Right cardiac atrium (tissue), 5 donors: ENCODE results near the gene ZNF846. TPM values are rescaled to one million over a fixed set of nuclear protein-coding genes. Genes with fewer than 3 reads are reported as not detected.
"Not testable (repeated sequence)": the region's sequence is repeated elsewhere in the genome, so short reads cannot be mapped to it uniquely, and the experiment has no call there.

Experiments used
- ATAC-seq, 2 donors: fragments of 200-7000 bp; cut with Tn5 transposase; one replicate each; pipeline versions ENCODE4 v1.8.0 to v1.9.1; 2020; ENCODE audit warnings: moderate library complexity in 2 of 2, mild to moderate bottlenecking in 1 of 2
- DNase-seq, 3 donors: peaks; one replicate each; pipeline ENCODE4 v3.0.0-alpha.2; 2020
- H3K27ac ChIP-seq: one replicate; pipeline ENCODE4 v1.5.1; 2013; ENCODE audit warnings: mild to moderate bottlenecking, low read length, control low read depth, moderate library complexity
- H3K27me3 ChIP-seq: one replicate; pipeline ENCODE4 v1.6.1; 2013; ENCODE audit not compliant: control insufficient read depth, insufficient read depth
- H3K4me1 ChIP-seq: one replicate; pipeline ENCODE4 v1.6.1; 2013; ENCODE audit warnings: low read length; ENCODE audit not compliant: control insufficient read depth, insufficient read depth
- H3K4me3 ChIP-seq: one replicate; pipeline ENCODE4 v1.5.1; 2013; ENCODE audit warnings: low read length, control low read depth
- H3K9me3 ChIP-seq: one replicate; pipeline ENCODE4 v1.6.1; 2013; ENCODE audit warnings: low read length; ENCODE audit not compliant: control insufficient read depth
- WGBS: extraction: QIAGEN DNeasy Blood & Tissue Kit; methylation state at CpG from one replicate; pipeline ENCODE4 v1.1.7; 2013; 5-methylcytosine and 5-hydroxymethylcytosine counted together
- intact Hi-C, 4 donors: fragments of 100-400 bp; cut with DNase I; formaldehyde crosslinking; loops; one replicate each; pipeline versions ENCODE4 v1.11.0 to v1.14.0; 2022 to 2023
- polyA plus RNA-seq: library from polyadenylated mRNA; stranded (reverse); fragments of 200-250 nt; gene quantifications from one replicate; pipeline ENCODE4 v1.2.3, GENCODE V29; 2013
- total RNA-seq, 4 donors: library from RNA; stranded (reverse); fragmentation: NEBNext Ultra II Directional; extraction: Animal tissue kit (Norgen Biotek cat#: 25700); gene quantifications; one replicate each; pipeline ENCODE4 v1.2.1, GENCODE V29; 2021
- donor health status: healthy with polysubstance abuse.
- donor health status: DM: no; HTN: yes; CAD: no.
- donor health status: DM: no; HTN: no; CAD: no.
- donor health status: DM: no; HTN: yes; CAD: no; lungs with severe emphysema.
- donor health status: DM: yes; HTN: yes; CAD: no.

ZNF846 gene
- total and polyA plus RNA-seq, 5 donors = 8.4 to 14.6 (median 14.4) TPM

DNA sequence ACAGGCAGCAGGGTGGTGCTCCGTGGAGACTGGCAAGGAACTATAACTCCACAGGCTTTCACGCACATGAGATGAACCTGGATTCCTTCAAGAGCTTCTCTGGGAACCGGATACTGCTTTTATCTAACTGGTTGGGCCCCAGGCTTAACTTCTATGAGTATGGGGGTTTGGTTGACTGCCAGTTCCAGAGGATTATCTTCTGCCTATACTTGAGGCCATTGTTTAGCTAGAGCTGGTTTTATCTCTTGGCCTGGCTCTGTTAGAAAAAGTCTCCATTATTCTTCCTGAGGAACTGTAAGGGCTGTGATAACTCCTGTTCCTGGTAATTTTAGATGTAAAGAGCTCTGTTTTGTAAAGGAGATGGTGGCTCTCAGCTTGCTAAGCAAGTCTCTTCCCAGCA, 40.9 kb downstream of the ZNF846 start:
- WGBS = 18% methylated on average over 3 of the region's 3 CpGs
- no peaks in the 10 kb centered on the region for H3K9me3 ChIP-seq
- H3K27ac ChIP-seq = no peak overlapping the region

DNA sequence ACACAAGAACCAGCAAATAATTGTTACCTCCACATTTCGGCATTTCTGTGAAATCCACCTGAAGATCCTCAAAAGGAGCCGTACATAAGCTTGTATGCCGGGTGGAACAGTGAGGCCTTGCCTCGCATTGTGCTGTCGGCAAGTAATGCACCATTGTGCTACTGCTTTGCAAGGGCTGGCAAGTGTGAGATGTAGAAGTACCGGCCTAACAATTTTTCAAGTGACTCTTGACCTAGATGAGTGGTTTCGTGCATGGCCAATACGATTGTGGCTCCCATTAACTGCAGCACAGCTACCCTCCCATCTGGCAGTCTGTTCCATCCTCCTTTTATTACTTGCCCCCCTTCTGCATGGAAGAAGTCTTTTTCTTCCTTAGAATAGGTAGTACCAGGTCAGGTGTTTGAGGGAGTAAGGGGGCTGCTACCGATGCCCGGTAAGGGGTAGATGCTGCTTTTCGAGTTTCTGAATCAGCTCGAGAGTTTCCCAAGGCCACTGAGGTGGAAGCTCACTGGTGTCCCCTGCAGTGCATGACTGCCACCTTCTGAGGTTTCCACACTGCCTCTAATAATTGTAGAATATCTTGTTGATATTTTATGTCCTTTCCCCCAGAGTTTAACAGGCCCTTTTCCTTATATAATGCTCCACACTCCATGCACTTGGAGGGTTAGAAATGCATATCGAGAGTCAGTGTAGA, 42.9 kb downstream of the ZNF846 start:
- WGBS = 89% methylated on average over 13 of the region's 13 CpGs
- H3K27ac ChIP-seq, H3K4me3 ChIP-seq, DNase-seq, H3K4me1 ChIP-seq, H3K27me3 ChIP-seq, ATAC-seq, H3K9me3 ChIP-seq, intact Hi-C loops: not testable (repeated sequence)

More for the DNA sequence above, 40.9 kb downstream of the ZNF846 start:
- H3K27me3 ChIP-seq = no peaks in the 10 kb centered on the region
- ATAC-seq (no peak), DNase-seq (no peak)
- intact Hi-C loops = no loop called here
- no peak overlapping the region for H3K4me3 ChIP-seq
- no peaks in the 10 kb centered on the region for H3K4me1 ChIP-seq

DNA sequence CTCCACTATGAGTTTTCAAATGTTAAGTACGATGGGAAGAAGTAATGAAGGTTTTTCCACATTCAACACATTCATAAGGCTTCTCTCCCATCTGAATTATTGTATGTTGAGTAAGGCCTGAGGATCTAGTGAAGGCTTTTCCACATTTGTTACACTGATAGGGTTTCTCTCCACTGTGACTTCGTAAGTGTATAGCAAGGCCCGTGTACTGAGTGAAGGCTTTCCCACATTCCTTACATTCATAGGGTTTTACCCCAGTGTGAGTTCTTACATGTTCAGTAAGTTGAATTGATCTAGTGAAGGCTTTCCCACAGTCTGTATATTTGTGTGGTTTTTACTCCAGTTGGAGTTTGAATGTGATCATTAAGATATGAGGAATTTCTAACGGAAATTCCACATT, 44.4 kb downstream of the ZNF846 start:
- DNase-seq (no peak), ATAC-seq (no peak)
- Histone ChIP-seq H3K27me3 (no peaks in the 10 kb centered on the region), H3K9me3 (no peaks in the 10 kb centered on the region), H3K27ac (no peak overlapping the region), H3K4me3 (no peak overlapping the region), H3K4me1 (peaks cover 2% of the 10 kb centered on the region)
- 86% methylated on average over 4 of the region's 4 CpGs for WGBS
- intact Hi-C loops = no loop called here

DNA sequence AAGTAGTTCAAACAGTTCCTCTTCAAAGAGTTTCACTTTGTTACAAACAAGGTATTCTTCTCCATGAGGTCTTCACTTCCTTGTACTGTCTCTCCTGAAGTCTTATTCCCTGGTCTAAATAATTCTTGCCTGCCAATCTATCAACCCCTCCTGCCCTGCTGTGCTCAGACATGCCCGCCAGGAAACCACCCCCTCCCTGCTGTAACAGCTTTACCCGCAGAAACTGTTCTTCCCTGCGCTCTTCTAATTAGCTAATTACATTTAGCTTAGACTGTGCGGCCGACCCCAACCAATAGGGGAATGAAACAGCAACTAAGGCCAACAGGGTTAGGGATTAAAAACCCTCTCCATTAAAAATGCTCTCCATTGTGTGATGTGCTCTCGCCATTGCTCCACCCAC, 46.7 kb downstream of the ZNF846 start:
- H3K4me1 ChIP-seq = peaks cover 2% of the 10 kb centered on the region
- H3K27me3 ChIP-seq = no peaks in the 10 kb centered on the region

DNA sequence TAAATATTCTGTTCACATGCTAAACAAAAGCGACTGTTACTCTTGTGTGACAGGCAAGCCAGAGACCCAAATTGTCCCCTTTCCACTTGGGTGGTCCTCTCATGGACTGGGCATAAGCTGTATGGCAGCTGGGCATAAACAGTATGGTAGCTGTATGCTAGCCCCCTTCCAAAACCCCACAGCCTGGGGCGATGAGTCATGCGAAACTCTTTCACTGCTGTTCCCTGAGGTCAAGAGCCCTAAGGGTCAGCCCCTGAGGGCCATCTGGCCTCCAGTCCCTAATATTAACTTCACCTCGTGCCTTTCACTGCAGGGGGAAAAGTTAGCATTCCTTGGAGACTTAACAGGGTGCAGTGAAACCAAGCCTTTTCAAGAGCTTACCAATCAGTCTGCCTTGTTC, 48.0 kb downstream of the ZNF846 start:
- Histone ChIP-seq H3K27me3 (no peaks in the 10 kb centered on the region), H3K4me1 (peaks cover 2% of the 10 kb centered on the region), H3K27ac (no peak overlapping the region), H3K4me3 (no peak overlapping the region), H3K9me3 (no peaks in the 10 kb centered on the region)
- WGBS = 66% methylated on average over 4 of the region's 4 CpGs
- intact Hi-C loops = no loop called here
- DNase-seq (no peak), ATAC-seq (no peak)

More for the DNA sequence above, 46.7 kb downstream of the ZNF846 start:
- intact Hi-C loops = no loop called here
- ATAC-seq (no peak), DNase-seq (no peak)
- H3K27ac ChIP-seq = no peak overlapping the region
- no peaks in the 10 kb centered on the region for H3K9me3 ChIP-seq
- H3K4me3 ChIP-seq = no peak overlapping the region
- WGBS = 50% methylated on average over 6 of the region's 6 CpGs

DNA sequence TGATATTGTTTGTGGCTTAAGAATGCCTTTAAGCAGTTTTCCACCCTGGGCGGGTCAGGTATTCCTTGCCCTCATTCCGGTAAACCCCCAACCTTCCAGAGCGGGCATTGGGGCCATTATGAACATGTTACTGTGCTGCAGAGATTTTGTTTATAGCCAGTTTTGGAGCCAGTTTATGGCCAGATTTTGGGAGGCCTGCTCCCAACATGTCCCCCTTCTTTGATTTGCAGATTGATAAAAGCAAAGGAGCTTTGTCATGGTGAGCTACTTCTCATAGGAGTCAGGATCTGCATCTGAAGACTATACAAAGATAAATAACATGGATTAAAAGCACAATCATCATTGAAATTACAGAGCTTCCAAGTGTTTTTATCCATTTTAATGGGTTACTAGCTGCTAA, 56.7 kb downstream of the ZNF846 start:
- intact Hi-C loops = no loop called here
- Histone ChIP-seq H3K4me3 (no peak overlapping the region), H3K27ac (no peak overlapping the region), H3K27me3 (no peaks in the 10 kb centered on the region), H3K4me1 (no peaks in the 10 kb centered on the region), H3K9me3 (no peaks in the 10 kb centered on the region)
- no peak for ATAC-seq
- WGBS = 95% methylated on average over 3 of the region's 3 CpGs
- no peak for DNase-seq

DNA sequence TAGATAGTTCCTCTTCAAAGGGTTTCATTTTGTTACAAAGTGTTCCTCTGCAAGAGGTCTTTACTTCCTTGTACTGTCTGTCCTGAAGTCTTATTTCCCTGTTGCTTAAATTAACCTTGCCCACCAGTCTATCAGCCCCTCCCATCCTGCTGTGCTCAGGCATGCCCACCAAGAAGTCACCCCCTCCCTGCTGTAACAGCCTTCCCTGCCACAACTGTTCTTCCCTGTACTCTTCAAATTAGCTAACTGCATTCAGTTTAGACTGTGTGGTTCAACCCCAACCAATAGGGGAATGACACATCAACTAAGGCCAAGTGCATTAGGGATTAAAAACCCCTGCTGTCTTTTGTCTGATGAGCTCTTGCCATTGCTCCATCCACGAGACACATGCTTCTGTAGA, 59.2 kb downstream of the ZNF846 start:
- ATAC-seq (peak; percentile 45 to 65), DNase-seq (peak in 2 of 3 donors; percentile 24 to 45)
- no peak overlapping the region for H3K4me3 ChIP-seq
- WGBS = 41% methylated on average over 1 of the region's 1 CpG
- intact Hi-C loops = no loop called here
- H3K9me3 ChIP-seq = no peaks in the 10 kb centered on the region
- H3K4me1 ChIP-seq = no peaks in the 10 kb centered on the region
- no peak overlapping the region for H3K27ac ChIP-seq
- no peaks in the 10 kb centered on the region for H3K27me3 ChIP-seq

DNA sequence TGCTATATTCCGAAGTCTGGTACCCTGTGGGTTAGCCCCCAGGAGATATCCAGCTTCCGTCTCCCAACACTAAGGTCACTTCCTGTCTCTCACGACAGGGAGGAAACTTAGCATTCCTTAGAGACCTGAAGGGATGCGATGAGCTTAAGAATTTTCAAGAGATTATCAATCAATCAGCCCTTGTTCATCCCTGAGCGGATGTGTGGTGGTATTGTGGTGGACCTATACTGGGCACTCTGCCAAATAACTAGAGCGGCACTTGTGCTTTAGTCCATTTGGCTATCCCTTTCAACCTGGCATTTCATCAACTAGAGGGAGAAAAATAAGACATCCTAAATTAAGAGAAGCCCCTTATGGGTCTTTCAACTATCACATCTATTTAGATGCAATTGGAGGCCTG, 62.7 kb downstream of the ZNF846 start:
- H3K4me1 ChIP-seq = no peaks in the 10 kb centered on the region

DNA sequence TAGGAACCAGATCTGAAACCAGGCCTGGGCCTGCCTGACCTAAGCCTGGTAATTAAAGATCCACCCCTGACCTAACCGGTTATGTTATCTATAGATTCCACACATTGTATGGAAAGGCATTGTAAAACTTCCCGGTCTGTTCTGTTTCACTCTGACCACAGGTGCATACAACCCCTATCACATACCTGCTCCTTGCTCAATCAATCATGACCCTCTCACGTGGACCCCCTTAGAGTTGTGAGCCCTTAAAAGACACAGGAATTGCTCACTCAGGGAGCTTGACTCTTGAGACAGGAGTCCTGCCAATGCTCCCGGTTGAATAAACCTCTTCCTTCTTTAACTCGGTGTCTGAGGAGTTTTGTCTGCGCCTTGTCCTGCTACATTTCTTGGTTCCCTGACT, 66.4 kb downstream of the ZNF846 start:
- no peak overlapping the region for H3K27ac ChIP-seq
- DNase-seq = no peak
- ATAC-seq = no peak
- no peaks in the 10 kb centered on the region for H3K27me3 ChIP-seq
- H3K9me3 ChIP-seq = no peaks in the 10 kb centered on the region
- 90% methylated on average over 6 of the region's 6 CpGs for WGBS
- no peaks in the 10 kb centered on the region for H3K4me1 ChIP-seq
- intact Hi-C loops = no loop called here
- no peak overlapping the region for H3K4me3 ChIP-seq

More for the DNA sequence above, 62.7 kb downstream of the ZNF846 start:
- Histone ChIP-seq H3K4me3 (no peak overlapping the region), H3K27me3 (no peaks in the 10 kb centered on the region), H3K9me3 (no peaks in the 10 kb centered on the region), H3K27ac (no peak overlapping the region)
- intact Hi-C loops = no loop called here
- DNase-seq (no peak), ATAC-seq (no peak)
- WGBS = 57% methylated on average over 6 of the region's 6 CpGs

Other genes with a start within 250 kb of the ZNF846 start
- gene ZNF426, start 230.1 kb downstream of the ZNF846 start, total RNA-seq = 10 to 100 TPM; 15.8 to 19.6 (median 16.8) TPM
- 4.2 TPM for gene ZNF426, start 230.1 kb downstream of the ZNF846 start, polyA plus RNA-seq
- gene ZNF121, start 184.2 kb downstream of the ZNF846 start, total RNA-seq = 10 to 100 TPM; 15.1 to 26.1 (median 17.0) TPM
- gene ZNF121, start 184.2 kb downstream of the ZNF846 start, polyA plus RNA-seq = 5.7 TPM
- gene ZNF561, start 147.5 kb downstream of the ZNF846 start, total RNA-seq = 10 to 100 TPM; 20.3 to 24.5 (median 22.7) TPM
- 10.1 TPM for gene ZNF561, start 147.5 kb downstream of the ZNF846 start, polyA plus RNA-seq
- 10 to 100 TPM; 23.9 to 29.5 (median 25.9) TPM for gene ZNF562, start 93.6 kb downstream of the ZNF846 start, total RNA-seq
- gene ZNF562, start 93.6 kb downstream of the ZNF846 start, polyA plus RNA-seq = 7.5 TPM
- 10 to 100 TPM; 12.2 to 14.5 (median 13.8) TPM for gene FBXL12, start 50.3 kb upstream of the ZNF846 start, total RNA-seq
- gene FBXL12, start 50.3 kb upstream of the ZNF846 start, polyA plus RNA-seq = 13.9 TPM
- 100 to 1,000 TPM; 439 to 544 (median 471) TPM for gene UBL5, start 59.2 kb upstream of the ZNF846 start, total RNA-seq
- gene UBL5, start 59.2 kb upstream of the ZNF846 start, polyA plus RNA-seq = 1,516 TPM
- gene PIN1, start 66.6 kb upstream of the ZNF846 start, total RNA-seq = 10 to 100 TPM; 81.9 to 98.2 (median 90.2) TPM
- gene PIN1, start 66.6 kb upstream of the ZNF846 start, polyA plus RNA-seq = 113 TPM
- 1 to 10 TPM; 5.9 to 9.2 (median 7.4) TPM for gene OLFM2, start 167.8 kb upstream of the ZNF846 start, total RNA-seq
- 15.9 TPM for gene OLFM2, start 167.8 kb upstream of the ZNF846 start, polyA plus RNA-seq
- 10 to 100 TPM in 2 of 4 donors, 1 to 10 TPM in 2; 8.6 to 19.1 (median 11.9) TPM for gene COL5A3, start 241.8 kb upstream of the ZNF846 start, total RNA-seq
- 13.5 TPM for gene COL5A3, start 241.8 kb upstream of the ZNF846 start, polyA plus RNA-seq
- not detected for gene RDH8, start 244.7 kb upstream of the ZNF846 start, total RNA-seq
- not detected for gene RDH8, start 244.7 kb upstream of the ZNF846 start, polyA plus RNA-seq